ENCODE data around the gene SETD2.
A peak's percentile ranks its signal among the peaks of the same experiment; 100 is the strongest.
"Not testable (repeated sequence)": the region's sequence is repeated elsewhere in the genome, so short reads cannot be mapped to it uniquely, and the experiment has no call there.

The SETD2 gene

GRCh38 chr3:47164007-47164881 lies at the start of gene SETD2:
SETD2 (minus strand) TSS chr3:47164113; CDS start chr3:47163924, 189 bp downstream.
- DNase-seq: peak; percentile 93

GRCh38 chr3:47210863-47211405 lies 47.0 kb upstream of the SETD2 start:
- DNase-seq: no peak

GRCh38 chr3:47206022-47206421 lies 42.1 kb upstream of the SETD2 start:
- not testable (repeated sequence) for DNase-seq

- DNase-seq: no peak
Measured at GRCh38 chr3:47204875-47205274, 41.0 kb upstream of the SETD2 start.

- no peak for DNase-seq
Measured at GRCh38 chr3:47202542-47202941, 38.6 kb upstream of the SETD2 start.

GRCh38 chr3:47197287-47197686 lies 33.4 kb upstream of the SETD2 start:
- no peak for DNase-seq

GRCh38 chr3:47194994-47195393 lies 31.1 kb upstream of the SETD2 start:
- no peak for DNase-seq

GRCh38 chr3:47193871-47194859 lies 30.3 kb upstream of the SETD2 start:
- no peak for DNase-seq

GRCh38 chr3:47186285-47186684 lies 22.4 kb upstream of the SETD2 start:
- no peak for DNase-seq

- DNase-seq: not testable (repeated sequence)
Measured at GRCh38 chr3:47181685-47182084, 17.8 kb upstream of the SETD2 start.

- not testable (repeated sequence) for DNase-seq
Measured at GRCh38 chr3:47180011-47180410, 16.1 kb upstream of the SETD2 start.

- DNase-seq: no peak
Measured at GRCh38 chr3:47176582-47176981, 12.7 kb upstream of the SETD2 start.

- peak; percentile 70 for DNase-seq
Measured at GRCh38 chr3:47163169-47164006, 525 bp downstream of the SETD2 start.

- DNase-seq: peak; percentile 10
Measured at GRCh38 chr3:47162697-47163168, 1.2 kb downstream of the SETD2 start.

GRCh38 chr3:47161983-47162696 lies 1.8 kb downstream of the SETD2 start:
- DNase-seq: no peak

- DNase-seq: no peak
Measured at GRCh38 chr3:47159820-47160219, 4.1 kb downstream of the SETD2 start.

GRCh38 chr3:47158208-47158607 lies 5.7 kb downstream of the SETD2 start:
- no peak for DNase-seq

- DNase-seq: no peak
Measured at GRCh38 chr3:47156396-47156795, 7.5 kb downstream of the SETD2 start.

GRCh38 chr3:47152578-47152977 lies 11.3 kb downstream of the SETD2 start:
- DNase-seq: no peak

GRCh38 chr3:47151836-47152235 lies 12.1 kb downstream of the SETD2 start:
- no peak for DNase-seq

- no peak for DNase-seq
Measured at GRCh38 chr3:47149339-47149933, 14.5 kb downstream of the SETD2 start.

All from activated CD4-positive, alpha-beta T cell treated with anti-CD3 and anti-CD28 coated beads, Interleukin-2, Interleukin-6, amounts not matched to agents 100 ng/mL and 50 ng/mL, durations not matched to agents 16 hours and 8 hours (primary cell).